Fibroblast of villous mesenchyme (primary cell): Measurements from ENCODE around the gene PLD4. TPM values are rescaled to one million over a fixed set of nuclear protein-coding genes. Genes with fewer than 3 reads are reported as not detected.

Experiments
- DNase-seq: peaks from one replicate; pipeline ENCODE4 v3.0.0-alpha.2; 2010; ENCODE audit warnings: low read depth
- H3K4me3 ChIP-seq: 2 replicates; pipeline ENCODE4 v1.5.1; 2011; ENCODE audit warnings: low read depth, mild to moderate bottlenecking, low read length
- CTCF ChIP-seq: IDR thresholded peaks from 2 replicates; pipeline ENCODE4 v1.5.1; 2012; ENCODE audit warnings: low read depth, mild to moderate bottlenecking, low read length; ENCODE audit not compliant: insufficient read depth
- total RNA-seq: library from RNA; depleted of rRNA; stranded (reverse); fragments of >200 nt; gene quantifications from 2 replicates; pipeline ENCODE4 v1.2.3, GENCODE V29; 2012

PLD4 gene
- total RNA-seq, 1 donor, result not detected

- TF ChIP-seq CTCF, result no peak
These were observed 849 bp upstream of the PLD4 start for GRCh38 chr14:104923640-104924420.

GRCh38 chr14:104925214-104925854, 655 bp downstream of the PLD4 start:
- TF ChIP-seq CTCF, result no peak
- H3K4me3 ChIP-seq, result no peak overlapping the region
- DNase-seq, result no peak

More at GRCh38 chr14:104923640-104924420, 849 bp upstream of the PLD4 start:
- no peak for DNase-seq
- H3K4me3 ChIP-seq, result no peak overlapping the region

- DNase-seq, result no peak
- no peak for TF ChIP-seq CTCF
- no peak overlapping the region for H3K4me3 ChIP-seq
These were observed 1.4 kb downstream of the PLD4 start for GRCh38 chr14:104925855-104926609.

GRCh38 chr14:104926619-104927431, 2.1 kb downstream of the PLD4 start:
- no peak for DNase-seq
- no peak for TF ChIP-seq CTCF
- no peak overlapping the region for H3K4me3 ChIP-seq

- no peak for DNase-seq
- H3K4me3 ChIP-seq, result no peak overlapping the region
- TF ChIP-seq CTCF, result no peak
These were observed 2.7 kb downstream of the PLD4 start for GRCh38 chr14:104927432-104927816.

- no peak for TF ChIP-seq CTCF
- no peak for DNase-seq
- H3K4me3 ChIP-seq, result no peak overlapping the region
These were observed 3.2 kb downstream of the PLD4 start for GRCh38 chr14:104927901-104928300.
